RWPE1 (cell line): Measurements from ENCODE around the gene KIFC1.

ENCODE experiments used
- CTCF ChIA-PET: fragments of 350-600 bp; sonication (Branson Sonifier 250); formaldehyde crosslinking; extraction: SDS; loops from one replicate; lab custom pipeline; 2021; lab: Yijun Ruan, JAX
- POLR2A ChIA-PET: fragments of 400-600 bp; formaldehyde crosslinking; extraction: SDS; loops from one replicate; lab custom pipeline; 2020; ENCODE audit warnings: antibody characterized with exemption; ENCODE audit not compliant: low non-redundant PET; lab: Yijun Ruan, JAX
- DNase-seq: peaks from one replicate; pipeline ENCODE4 v3.0.0; 2012; ENCODE audit warnings: low spot score
- H3K27ac ChIP-seq: fragments of 450-650 bp; 2 replicates; pipeline ENCODE4 v1.5.1; 2017
- CTCF ChIP-seq: fragments of 450-650 bp; conservative IDR thresholded peaks from 2 replicates; pipeline ENCODE4 v1.5.1; 2017; ENCODE audit warnings: low read depth, mild to moderate bottlenecking

KIFC1 gene

DNA sequence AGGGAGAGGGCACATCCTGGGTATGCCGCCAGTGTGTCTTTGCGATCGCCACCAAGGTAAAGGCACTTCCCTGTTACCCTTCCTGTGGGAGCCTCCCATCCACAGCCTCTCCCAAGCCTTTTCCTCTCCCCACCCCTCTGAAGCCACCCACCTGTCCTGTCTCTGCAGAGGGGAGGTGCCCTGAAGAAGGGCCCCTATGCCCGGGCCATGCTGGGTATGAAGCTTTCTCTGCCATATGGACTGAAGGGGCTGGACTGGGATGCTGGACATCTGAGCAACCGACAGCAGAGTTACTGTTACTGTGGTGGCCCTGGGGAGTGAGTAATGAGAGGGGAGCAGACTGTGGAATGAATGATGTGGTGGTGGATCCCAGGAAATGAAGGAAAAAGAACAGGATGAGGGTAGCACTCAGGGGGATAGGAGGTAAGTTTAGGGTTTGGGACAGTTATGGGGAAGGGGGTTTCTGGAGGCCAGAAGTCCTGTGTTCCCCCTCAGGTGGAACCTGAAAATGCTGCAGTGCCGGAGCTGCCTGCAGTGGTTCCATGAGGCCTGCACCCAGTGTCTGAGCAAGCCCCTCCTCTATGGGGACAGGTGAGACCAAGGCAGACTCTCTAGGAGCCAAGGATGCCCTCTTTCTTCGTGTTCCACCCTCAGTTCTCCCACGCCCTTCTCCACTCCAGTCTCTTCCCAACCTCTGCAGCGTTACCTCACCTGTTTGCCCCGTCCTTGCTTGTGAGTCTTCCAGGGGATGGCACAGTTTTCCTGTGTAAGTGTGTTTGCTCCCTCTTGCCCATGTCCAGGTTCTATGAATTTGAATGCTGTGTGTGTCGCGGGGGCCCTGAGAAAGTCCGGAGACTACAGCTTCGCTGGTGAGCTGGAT, 21.9 kb downstream of the KIFC1 start:
- no peak for TF ChIP-seq CTCF
- H3K27ac ChIP-seq, result peak overlapping the region; percentile 93
- POLR2A ChIA-PET, result no interaction called here
- no peak for DNase-seq
- CTCF ChIA-PET, result interaction anchor here (0.7 to 1.3 kb wide), 3 partner anchors 13 to 479 kb away, joined by 4 to 5 read pairs (median 4); no protein-coding TSS in a partner anchor

DNA sequence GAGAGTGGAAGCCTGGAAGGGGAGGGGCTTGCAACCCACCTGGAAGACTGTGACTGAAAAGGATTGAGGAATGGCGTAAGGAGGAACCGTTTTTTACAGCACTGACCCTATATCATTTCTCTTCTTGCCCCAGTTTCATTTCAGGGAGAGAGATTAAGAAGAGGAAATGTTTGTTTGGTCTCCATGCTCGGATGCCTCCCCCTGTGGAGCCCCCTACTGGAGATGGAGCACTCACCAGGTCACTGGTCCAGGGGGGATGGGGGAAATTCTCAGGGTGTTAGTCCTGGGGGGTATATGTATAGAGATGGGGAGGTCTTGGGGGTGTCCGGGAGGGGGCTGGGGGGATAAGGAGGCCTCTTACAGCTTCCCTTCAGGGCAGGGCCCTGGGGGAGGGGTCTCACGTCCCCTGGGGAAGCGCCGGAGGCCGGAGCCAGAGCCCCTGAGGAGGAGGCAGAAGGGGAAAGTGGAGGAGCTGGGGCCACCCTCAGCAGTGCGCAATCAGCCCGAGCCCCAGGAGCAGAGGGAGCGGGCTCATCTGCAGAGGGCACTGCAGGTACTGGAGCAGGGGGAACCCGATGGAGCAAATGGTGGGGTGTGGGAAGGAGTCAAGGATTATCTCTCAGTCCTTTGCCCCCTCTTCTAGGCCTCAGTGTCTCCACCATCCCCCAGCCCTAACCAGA, 23.1 kb downstream of the KIFC1 start:
- ChIA-PET POLR2A (no interaction called here), CTCF (interaction anchor here (0.7 to 1.1 kb wide), 4 partner anchors 11 to 478 kb away, joined by 3 to 4 read pairs (median 4); no protein-coding TSS in a partner anchor)
- TF ChIP-seq CTCF, result no peak; the same call in 1 of the 2 replicates
- DNase-seq, result no peak
- peak overlapping the region; percentile 93 for H3K27ac ChIP-seq

DNA sequence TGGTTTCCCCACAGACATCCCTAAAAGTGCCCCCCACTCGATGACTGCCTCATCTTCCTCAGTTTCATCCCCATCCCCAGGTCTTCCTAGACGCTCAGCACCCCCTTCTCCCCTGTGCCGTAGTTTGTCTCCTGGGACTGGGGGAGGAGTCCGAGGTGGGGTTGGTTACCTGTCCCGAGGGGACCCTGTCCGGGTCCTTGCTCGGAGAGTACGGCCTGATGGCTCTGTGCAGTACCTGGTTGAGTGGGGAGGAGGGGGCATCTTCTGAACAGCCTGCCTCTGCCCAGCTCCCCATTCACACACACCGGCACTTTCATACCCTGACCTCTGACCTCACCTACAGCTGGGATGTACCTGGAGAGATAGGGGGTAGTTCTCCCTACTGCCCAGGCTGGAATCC, 24.2 kb downstream of the KIFC1 start:
- peak overlapping the region; percentile 93 for H3K27ac ChIP-seq
- ChIA-PET POLR2A (no interaction called here), CTCF (interaction anchor here (0.5 to 0.8 kb wide), 2 partner anchors 10 to 21 kb away, joined by 3 read pairs; no protein-coding TSS in a partner anchor)
- no peak for TF ChIP-seq CTCF
- no peak for DNase-seq

DNA sequence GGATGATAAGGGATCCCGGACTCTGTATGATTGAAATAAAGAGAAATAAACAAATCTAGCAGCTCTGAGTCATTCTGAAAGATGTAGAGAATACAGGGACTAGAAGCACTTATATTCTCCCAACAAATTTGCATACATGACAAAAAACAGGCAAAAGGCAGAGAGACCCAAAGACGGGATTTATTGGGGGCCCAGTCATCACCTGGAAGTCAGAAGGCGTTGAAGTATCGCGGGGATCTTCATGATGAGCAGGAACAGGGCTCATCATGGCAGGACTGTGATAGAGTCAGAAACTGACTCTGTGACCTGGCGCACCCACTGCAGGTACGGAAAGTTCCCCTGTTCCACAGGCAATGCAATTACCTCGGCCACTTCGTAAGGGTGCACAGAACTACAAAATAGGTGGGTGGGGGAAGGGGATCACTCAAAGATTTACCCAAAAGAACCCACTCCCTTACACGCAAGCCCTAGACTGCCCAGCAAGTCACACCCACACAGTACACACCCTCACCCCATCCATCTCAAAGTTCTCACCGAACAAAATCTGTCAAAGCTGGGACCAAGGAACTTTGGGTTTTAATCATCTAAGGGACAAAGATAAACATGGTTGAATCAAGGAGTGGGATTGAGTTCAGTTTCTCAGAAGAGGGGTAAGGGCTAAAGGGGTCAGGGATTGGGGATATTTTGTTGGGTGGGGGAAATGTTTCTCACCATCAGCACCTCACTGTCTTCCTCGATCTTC, 24.9 kb downstream of the KIFC1 start:
- TF ChIP-seq CTCF, result no peak
- DNase-seq, result no peak
- CTCF ChIA-PET, result interaction anchor here (0.5 to 0.6 kb wide), 2 partner anchors 26 to 37 kb away, joined by 3 to 6 read pairs; no protein-coding TSS in a partner anchor
- POLR2A ChIA-PET, result no interaction called here
- H3K27ac ChIP-seq, result peak overlapping the region; percentile 94

- POLR2A ChIA-PET, result no interaction called here
- peak overlapping the region; percentile 94 for H3K27ac ChIP-seq
- CTCF ChIA-PET, result interaction anchor here (0.5 to 1.2 kb wide), 2 partner anchors 9 to 36 kb away, joined by 3 read pairs; no protein-coding TSS in a partner anchor
- no peak for TF ChIP-seq CTCF
- peak; percentile 85 for DNase-seq
These were observed 25.7 kb downstream of the KIFC1 start for GRCh38 chr6:33417128-33417902.
